Nephron progenitor cell (in vitro differentiated cells): ENCODE data around the gene OR4C11.

Experiments
- DNase-seq: peaks from one replicate; pipeline ENCODE4 v3.0.0; 2021
- H3K27ac Mint-ChIP-seq: 2 replicates; pipeline ENCODE4 v1.8.0; 2021; ENCODE audit warnings: mild to moderate bottlenecking, moderate library complexity, mixed read lengths
- H3K27me3 Mint-ChIP-seq: 2 replicates; pipeline ENCODE4 v1.8.0; 2021; ENCODE audit warnings: mild to moderate bottlenecking, low read depth, mixed read lengths; ENCODE audit not compliant: poor library complexity
- H3K36me3 Mint-ChIP-seq: 2 replicates; pipeline ENCODE4 v1.8.0; 2021; ENCODE audit warnings: low read depth, mixed read lengths
- H3K4me1 Mint-ChIP-seq: 2 replicates; pipeline ENCODE4 v1.8.0; 2021; ENCODE audit warnings: mixed read lengths
- H3K4me3 Mint-ChIP-seq: 2 replicates; pipeline ENCODE4 v1.8.0; 2021; ENCODE audit warnings: mild to moderate bottlenecking, moderate library complexity, mixed read lengths
- H3K9me3 Mint-ChIP-seq: 2 replicates; pipeline ENCODE4 v1.8.0; 2021; ENCODE audit warnings: mild to moderate bottlenecking, moderate library complexity, mixed read lengths
- TF ChIP-seq, protein P1 (sequence below): fragments of 200-600 bp; sonication (generic); IDR thresholded peaks from 2 replicates; pipeline ENCODE4 v1.5.0; 2021; ENCODE audit warnings: antibody characterized with exemption

Gene OR4C11

DNA sequence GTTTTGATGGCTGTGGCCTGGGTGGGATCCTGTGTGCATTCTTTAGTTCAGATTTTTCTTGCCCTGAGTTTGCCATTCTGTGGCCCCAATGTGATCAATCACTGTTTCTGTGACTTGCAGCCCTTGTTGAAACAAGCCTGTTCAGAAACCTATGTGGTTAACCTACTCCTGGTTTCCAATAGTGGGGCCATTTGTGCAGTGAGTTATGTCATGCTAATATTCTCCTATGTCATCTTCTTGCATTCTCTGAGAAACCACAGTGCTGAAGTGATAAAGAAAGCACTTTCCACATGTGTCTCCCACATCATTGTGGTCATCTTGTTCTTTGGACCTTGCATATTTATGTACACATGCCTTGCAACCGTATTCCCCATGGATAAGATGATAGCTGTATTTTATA is 34.9 kb downstream of the OR4C11 start:
- Mint-ChIP-seq H3K4me1 (no peaks in the 10 kb centered on the region), H3K9me3 (peaks cover 76% of the 10 kb centered on the region)

DNA sequence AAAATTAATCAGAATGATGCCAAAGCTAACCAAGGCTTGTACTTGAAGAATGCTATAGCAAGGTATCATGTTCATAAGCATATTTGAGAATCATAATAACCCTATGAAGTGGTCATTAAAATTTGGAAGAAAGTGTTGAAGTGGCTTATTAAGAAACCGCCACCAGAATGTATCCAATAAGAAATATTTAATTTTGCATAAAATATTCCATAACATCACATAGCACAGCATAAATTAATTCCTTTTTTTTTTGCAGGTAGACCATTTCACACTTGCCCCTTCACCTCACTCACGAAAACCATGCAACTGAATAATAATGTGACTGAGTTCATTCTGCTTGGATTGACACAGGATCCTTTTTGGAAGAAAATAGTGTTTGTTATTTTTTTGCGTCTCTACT is 35.6 kb downstream of the OR4C11 start, which contains the start of gene OR4C16:
Gene OR4C16 (plus strand): TSS at position 301 of the 400 bp plus-strand sequence. CDS start 0 bp downstream, at position 301.
- Mint-ChIP-seq H3K9me3 (peaks cover 69% of the 10 kb centered on the region), H3K4me3 (no peak within 1 kb of the TSS), H3K36me3 (no peaks in the 10 kb centered on the region), H3K27ac (no peak within 1 kb of the TSS), H3K4me1 (no peaks in the 10 kb centered on the region), H3K27me3 (no peaks in the 10 kb centered on the region)
- TF ChIP-seq, protein P1, sequence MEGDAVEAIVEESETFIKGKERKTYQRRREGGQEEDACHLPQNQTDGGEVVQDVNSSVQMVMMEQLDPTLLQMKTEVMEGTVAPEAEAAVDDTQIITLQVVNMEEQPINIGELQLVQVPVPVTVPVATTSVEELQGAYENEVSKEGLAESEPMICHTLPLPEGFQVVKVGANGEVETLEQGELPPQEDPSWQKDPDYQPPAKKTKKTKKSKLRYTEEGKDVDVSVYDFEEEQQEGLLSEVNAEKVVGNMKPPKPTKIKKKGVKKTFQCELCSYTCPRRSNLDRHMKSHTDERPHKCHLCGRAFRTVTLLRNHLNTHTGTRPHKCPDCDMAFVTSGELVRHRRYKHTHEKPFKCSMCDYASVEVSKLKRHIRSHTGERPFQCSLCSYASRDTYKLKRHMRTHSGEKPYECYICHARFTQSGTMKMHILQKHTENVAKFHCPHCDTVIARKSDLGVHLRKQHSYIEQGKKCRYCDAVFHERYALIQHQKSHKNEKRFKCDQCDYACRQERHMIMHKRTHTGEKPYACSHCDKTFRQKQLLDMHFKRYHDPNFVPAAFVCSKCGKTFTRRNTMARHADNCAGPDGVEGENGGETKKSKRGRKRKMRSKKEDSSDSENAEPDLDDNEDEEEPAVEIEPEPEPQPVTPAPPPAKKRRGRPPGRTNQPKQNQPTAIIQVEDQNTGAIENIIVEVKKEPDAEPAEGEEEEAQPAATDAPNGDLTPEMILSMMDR: no peak
- DNase-seq: no peak

More for the DNA sequence above, 34.9 kb downstream of the OR4C11 start:
- TF ChIP-seq, protein P1: no peak
- no peaks in the 10 kb centered on the region for H3K36me3 Mint-ChIP-seq
- no peak overlapping the region for H3K27ac Mint-ChIP-seq
- DNase-seq: no peak
- no peaks in the 10 kb centered on the region for H3K27me3 Mint-ChIP-seq
- H3K4me3 Mint-ChIP-seq: no peak overlapping the region

DNA sequence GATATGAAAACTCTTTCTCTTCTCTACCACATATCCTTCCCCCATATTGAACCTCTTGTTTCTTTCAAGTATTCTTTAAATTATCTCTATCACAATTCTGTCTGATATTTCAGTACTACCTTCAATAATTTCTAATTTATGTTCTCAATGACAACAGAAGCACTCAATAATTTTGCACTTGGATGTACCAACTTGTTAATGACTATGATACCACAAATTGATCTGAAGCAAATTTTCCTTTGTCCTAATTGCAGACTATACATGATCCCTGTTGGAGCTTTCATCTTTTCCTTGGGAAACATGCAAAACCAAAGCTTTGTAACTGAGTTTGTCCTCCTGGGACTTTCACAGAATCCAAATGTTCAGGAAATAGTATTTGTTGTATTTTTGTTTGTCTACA is 53.3 kb downstream of the OR4C11 start, which contains the start of gene OR4C15:
Gene OR4C15 (plus strand): TSS at position 301 of the 400 bp plus-strand sequence. CDS start 0 bp downstream, at position 301.
- no peak within 1 kb of the TSS for H3K27ac Mint-ChIP-seq
- TF ChIP-seq, protein P1: no peak

More for the DNA sequence above, 53.3 kb downstream of the OR4C11 start, which contains the start of gene OR4C15:
- Mint-ChIP-seq H3K9me3 (peaks cover 67% of the 10 kb centered on the region), H3K36me3 (no peaks in the 10 kb centered on the region), H3K4me3 (no peak within 1 kb of the TSS), H3K27me3 (peaks cover 4% of the 10 kb centered on the region), H3K4me1 (no peaks in the 10 kb centered on the region)
- DNase-seq: no peak
